Right cardiac atrium (tissue), 5 donors: Measurements from ENCODE around the gene LSM12. TPM values are rescaled to one million over a fixed set of nuclear protein-coding genes. Genes with fewer than 3 reads are reported as not detected.
A peak's percentile ranks its signal among the peaks of the same experiment; 100 is the strongest.

ENCODE experiments used
- ATAC-seq, 2 donors: fragments of 200-7000 bp; cut with Tn5 transposase; one replicate each; pipeline versions ENCODE4 v1.8.0 to v1.9.1; 2020; ENCODE audit warnings: moderate library complexity in 2 of 2, mild to moderate bottlenecking in 1 of 2
- DNase-seq, 3 donors: peaks; one replicate each; pipeline ENCODE4 v3.0.0-alpha.2; 2020
- H3K27ac ChIP-seq: one replicate; pipeline ENCODE4 v1.5.1; 2013; ENCODE audit warnings: mild to moderate bottlenecking, low read length, control low read depth, moderate library complexity
- H3K27me3 ChIP-seq: one replicate; pipeline ENCODE4 v1.6.1; 2013; ENCODE audit not compliant: control insufficient read depth, insufficient read depth
- H3K4me1 ChIP-seq: one replicate; pipeline ENCODE4 v1.6.1; 2013; ENCODE audit warnings: low read length; ENCODE audit not compliant: control insufficient read depth, insufficient read depth
- H3K4me3 ChIP-seq: one replicate; pipeline ENCODE4 v1.5.1; 2013; ENCODE audit warnings: low read length, control low read depth
- H3K9me3 ChIP-seq: one replicate; pipeline ENCODE4 v1.6.1; 2013; ENCODE audit warnings: low read length; ENCODE audit not compliant: control insufficient read depth
- WGBS: extraction: QIAGEN DNeasy Blood & Tissue Kit; methylation state at CpG from one replicate; pipeline ENCODE4 v1.1.7; 2013; 5-methylcytosine and 5-hydroxymethylcytosine counted together
- intact Hi-C, 4 donors: fragments of 100-400 bp; cut with DNase I; formaldehyde crosslinking; loops; one replicate each; pipeline versions ENCODE4 v1.11.0 to v1.14.0; 2022 to 2023
- long read RNA-seq, 4 donors: library from polyadenylated mRNA; unstranded; transcript quantifications; one replicate each; pipeline ENCODE4 v2.0.0, GENCODE V29; 2020 to 2021
- polyA plus RNA-seq: library from polyadenylated mRNA; stranded (reverse); fragments of 200-250 nt; gene quantifications from one replicate; pipeline ENCODE4 v1.2.3, GENCODE V29; 2013
- total RNA-seq, 4 donors: library from RNA; stranded (reverse); fragmentation: NEBNext Ultra II Directional; extraction: Animal tissue kit (Norgen Biotek cat#: 25700); gene quantifications; one replicate each; pipeline ENCODE4 v1.2.1, GENCODE V29; 2021
- donor health status: healthy with polysubstance abuse.
- donor health status: DM: no; HTN: yes; CAD: no.
- donor health status: DM: no; HTN: no; CAD: no.
- donor health status: DM: no; HTN: yes; CAD: no; lungs with severe emphysema.
- donor health status: DM: yes; HTN: yes; CAD: no.

Gene LSM12
- total RNA-seq = 10 to 100 TPM; 44.5 to 54.9 (median 49.3) TPM
- polyA plus RNA-seq = 35.0 TPM
- long read RNA-seq, donor 1, transcript LSM12-201 (5 exons, 2,308 nt) = major isoform, 51 of 52 reads
- long read RNA-seq, donor 1, partial matches to known transcripts = 0 of 52 reads
- long read RNA-seq, donor 1, other reads (novel, unspliced or antisense) = 1 of 52 reads
- long read RNA-seq, donor 2, transcript LSM12-201 (5 exons, 2,308 nt) = major isoform, 33 of 38 reads
- long read RNA-seq, donor 2, partial matches to known transcripts = 0 of 38 reads
- long read RNA-seq, donor 2, other reads (novel, unspliced or antisense) = 4 of 38 reads
- long read RNA-seq, donor 3, transcript LSM12-201 (5 exons, 2,308 nt) = major isoform, 86 of 136 reads
- long read RNA-seq, donor 3, partial matches to known transcripts = 5 of 136 reads
- long read RNA-seq, donor 3, other reads (novel, unspliced or antisense) = 45 of 136 reads
- long read RNA-seq, donor 4, transcript LSM12-201 (5 exons, 2,308 nt) = major isoform, 67 of 74 reads
- long read RNA-seq, donor 4, partial matches to known transcripts = 1 of 74 reads
- long read RNA-seq, donor 4, other reads (novel, unspliced or antisense) = 5 of 74 reads

DNA sequence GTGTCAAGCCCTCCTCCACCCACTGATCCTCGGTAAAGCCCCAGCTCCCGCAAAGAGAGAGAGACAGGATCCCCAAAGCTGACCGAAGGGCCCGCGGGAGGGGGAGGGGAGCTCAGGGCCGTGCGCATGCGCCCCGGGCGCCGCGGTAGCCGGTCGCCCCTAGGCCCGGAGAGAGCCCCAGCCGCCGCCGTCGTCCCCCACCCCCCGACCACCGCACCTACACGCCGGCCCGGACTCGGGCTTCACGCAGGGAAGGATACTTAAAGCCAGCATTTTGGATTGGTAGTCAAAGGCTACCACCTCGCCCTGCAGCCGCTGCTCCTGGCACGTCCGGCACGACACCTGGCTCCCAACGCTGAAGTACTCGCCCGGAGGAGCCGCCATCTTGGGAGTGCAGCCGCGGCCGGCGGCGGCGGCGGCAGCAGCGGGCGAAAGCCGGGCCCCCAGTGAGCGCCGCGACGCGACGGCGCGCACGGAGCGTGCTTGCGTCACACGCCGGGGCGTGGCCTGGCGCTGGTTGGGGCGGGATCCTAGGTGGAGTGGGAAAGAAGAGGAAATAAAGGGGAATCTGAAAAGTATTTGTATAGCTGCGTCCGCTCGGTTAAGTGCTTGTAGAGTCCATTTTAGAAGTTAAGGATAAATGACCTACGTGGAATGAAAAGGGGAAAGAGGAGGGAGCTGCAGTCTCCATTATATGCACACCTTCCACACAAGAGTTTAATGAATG is at the start of gene LSM12:
Gene LSM12, minus strand, starts transcription at position 468 of the 727 bp plus-strand sequence. Its CDS starts 84 bp downstream, at position 384.
- H3K4me3 ChIP-seq = peak within 1 kb of the TSS; percentile 89
- under 1% methylated on average over 65 of the region's 65 CpGs for WGBS
- ATAC-seq (peak; percentile 80 to 86), DNase-seq (peak; percentile 91 to 97 (median 96))
- no peaks in the 10 kb centered on the region for H3K9me3 ChIP-seq
- intact Hi-C loops = no loop called here
- H3K27ac ChIP-seq = peak within 1 kb of the TSS; percentile 87
- H3K4me1 ChIP-seq = peaks cover 4% of the 10 kb centered on the region
- no peaks in the 10 kb centered on the region for H3K27me3 ChIP-seq

DNA sequence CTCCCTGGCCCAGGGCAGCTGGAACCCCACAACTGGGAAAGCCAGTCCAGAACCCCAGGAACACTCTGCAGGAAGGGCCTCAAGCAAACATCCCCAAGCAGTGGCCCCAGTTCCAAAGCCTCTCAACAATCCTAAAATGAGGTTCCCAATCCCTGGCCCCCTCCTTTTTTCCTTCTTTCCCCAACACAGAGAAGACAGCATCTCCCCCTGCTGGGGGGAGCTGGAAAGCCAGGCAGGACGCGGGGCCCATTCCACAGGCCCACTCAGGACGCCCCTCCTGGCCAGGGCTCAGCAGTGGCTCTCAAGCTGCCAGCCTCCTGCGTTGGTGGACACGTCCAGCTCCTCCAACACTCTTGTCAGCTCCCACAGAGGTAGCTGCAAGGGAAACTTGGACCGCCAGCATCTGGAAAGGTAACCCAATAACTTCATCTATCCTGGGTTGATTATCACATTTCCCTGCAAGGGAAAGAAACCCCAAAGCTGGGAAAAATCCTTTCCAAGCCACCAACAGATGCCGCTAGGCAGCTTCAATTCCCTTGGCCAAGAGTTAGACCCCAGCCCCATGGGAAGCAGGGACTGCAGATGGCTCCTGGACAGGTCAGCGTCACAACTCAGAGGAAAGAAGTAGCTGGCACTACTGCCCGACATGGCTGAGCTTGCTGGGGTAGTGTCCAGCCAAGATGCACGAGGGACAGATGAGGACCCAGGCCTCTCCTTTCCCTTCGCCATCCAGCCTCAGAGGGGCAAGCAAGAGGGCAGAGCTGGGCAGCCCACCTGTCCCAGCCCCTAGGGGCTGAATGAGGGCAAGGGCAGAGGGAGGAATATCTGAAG is 49.3 kb upstream of the LSM12 start:
- WGBS = 46% methylated on average over 11 of the region's 11 CpGs
- intact Hi-C loops = loop anchor here in 1 of 4 donors (10.0 kb wide), 1 partner anchor 101 kb away; the partner anchor contains the start of gene TMEM101
- ATAC-seq (no peak), DNase-seq (peak; percentile 55 to 75 (median 72))
- Histone ChIP-seq H3K27ac (no peak overlapping the region), H3K9me3 (no peaks in the 10 kb centered on the region), H3K4me1 (peaks cover 27% of the 10 kb centered on the region), H3K27me3 (no peaks in the 10 kb centered on the region), H3K4me3 (no peak overlapping the region)

DNA sequence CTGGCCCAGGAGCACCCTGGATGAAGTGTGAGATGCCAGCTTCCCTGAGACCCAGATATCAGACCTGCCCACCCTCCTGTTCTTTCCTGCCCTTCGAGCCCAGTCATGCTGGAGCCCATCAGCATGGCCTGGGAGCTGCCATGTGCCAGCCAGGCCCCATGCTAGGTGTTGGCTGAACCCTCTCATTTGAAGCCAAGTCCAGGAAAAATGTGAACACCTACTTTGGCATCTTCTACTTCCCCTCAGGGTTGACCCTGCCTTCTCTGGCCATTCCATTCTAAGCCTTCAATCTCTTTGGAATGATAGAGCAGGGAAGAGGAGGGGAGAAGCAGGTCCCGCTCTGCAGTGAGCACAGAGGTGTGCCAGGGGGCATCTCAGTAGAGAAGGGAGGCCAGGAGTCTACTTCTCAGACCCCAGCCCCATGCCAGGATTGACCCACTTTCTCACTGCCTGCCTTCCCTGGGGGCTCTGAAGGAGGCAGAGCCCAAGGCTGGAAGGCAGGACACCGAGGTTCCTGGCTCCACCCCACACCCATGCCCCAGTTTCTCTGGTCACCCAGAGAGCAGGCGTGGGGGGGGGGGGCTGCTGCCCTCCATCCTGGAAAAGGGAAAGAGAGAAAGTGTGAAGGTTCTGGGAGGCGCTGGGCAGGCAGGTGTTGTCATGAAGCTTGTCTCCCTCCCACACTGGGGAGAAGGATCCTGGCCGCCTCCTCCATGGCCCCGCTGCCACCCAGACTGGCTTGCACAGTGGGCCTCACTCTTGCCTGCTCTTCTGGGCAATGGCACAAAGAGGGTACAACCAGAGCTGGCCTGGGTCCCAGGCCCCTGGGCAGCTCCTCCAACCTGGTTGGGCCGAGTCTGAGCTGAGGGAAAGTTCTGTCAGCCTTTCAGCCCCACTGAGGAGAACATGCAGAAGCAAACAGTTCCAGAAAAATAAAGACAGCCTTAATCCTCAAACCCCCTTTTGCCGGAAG is 47.7 kb upstream of the LSM12 start:
- WGBS = 78% methylated on average over 9 of the region's 9 CpGs
- Histone ChIP-seq H3K27me3 (no peaks in the 10 kb centered on the region), H3K27ac (peak overlapping the region; percentile 35), H3K9me3 (no peaks in the 10 kb centered on the region), H3K4me3 (no peak overlapping the region), H3K4me1 (peaks cover 34% of the 10 kb centered on the region)
- intact Hi-C loops = loop anchor here in 1 of 4 donors (10.0 kb wide), 1 partner anchor 99 kb away; the partner anchor contains the start of gene TMEM101
- ATAC-seq = no peak
- no peak for DNase-seq

DNA sequence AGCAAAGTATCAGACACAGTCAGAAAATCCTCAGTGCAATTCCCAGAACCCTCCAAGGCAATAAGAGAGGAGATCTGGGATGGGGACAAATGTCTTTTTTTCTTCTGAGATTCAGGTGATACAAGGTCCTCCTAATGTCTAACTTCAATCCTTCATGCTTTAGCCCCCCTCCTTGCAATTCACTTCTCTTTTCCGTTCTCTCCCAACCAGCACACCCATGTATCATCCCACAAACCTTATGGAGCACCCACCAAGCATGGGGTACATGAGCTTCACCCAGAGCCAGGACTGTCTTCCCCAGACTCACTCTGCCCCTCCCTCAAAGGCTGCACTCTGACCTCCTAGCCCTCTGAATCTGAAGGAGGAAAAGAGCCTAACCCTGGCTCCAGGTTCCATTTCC is 46.9 kb upstream of the LSM12 start:
- Histone ChIP-seq H3K27me3 (no peaks in the 10 kb centered on the region), H3K9me3 (no peaks in the 10 kb centered on the region), H3K4me3 (no peak overlapping the region), H3K4me1 (peaks cover 39% of the 10 kb centered on the region), H3K27ac (peak overlapping the region; percentile 93)
- intact Hi-C loops = loop anchor here in 1 of 4 donors (10.0 kb wide), 1 partner anchor 99 kb away; the partner anchor contains the start of gene TMEM101
- no peak for ATAC-seq
- 80% methylated on average over 1 of the region's 1 CpG for WGBS
- no peak for DNase-seq

DNA sequence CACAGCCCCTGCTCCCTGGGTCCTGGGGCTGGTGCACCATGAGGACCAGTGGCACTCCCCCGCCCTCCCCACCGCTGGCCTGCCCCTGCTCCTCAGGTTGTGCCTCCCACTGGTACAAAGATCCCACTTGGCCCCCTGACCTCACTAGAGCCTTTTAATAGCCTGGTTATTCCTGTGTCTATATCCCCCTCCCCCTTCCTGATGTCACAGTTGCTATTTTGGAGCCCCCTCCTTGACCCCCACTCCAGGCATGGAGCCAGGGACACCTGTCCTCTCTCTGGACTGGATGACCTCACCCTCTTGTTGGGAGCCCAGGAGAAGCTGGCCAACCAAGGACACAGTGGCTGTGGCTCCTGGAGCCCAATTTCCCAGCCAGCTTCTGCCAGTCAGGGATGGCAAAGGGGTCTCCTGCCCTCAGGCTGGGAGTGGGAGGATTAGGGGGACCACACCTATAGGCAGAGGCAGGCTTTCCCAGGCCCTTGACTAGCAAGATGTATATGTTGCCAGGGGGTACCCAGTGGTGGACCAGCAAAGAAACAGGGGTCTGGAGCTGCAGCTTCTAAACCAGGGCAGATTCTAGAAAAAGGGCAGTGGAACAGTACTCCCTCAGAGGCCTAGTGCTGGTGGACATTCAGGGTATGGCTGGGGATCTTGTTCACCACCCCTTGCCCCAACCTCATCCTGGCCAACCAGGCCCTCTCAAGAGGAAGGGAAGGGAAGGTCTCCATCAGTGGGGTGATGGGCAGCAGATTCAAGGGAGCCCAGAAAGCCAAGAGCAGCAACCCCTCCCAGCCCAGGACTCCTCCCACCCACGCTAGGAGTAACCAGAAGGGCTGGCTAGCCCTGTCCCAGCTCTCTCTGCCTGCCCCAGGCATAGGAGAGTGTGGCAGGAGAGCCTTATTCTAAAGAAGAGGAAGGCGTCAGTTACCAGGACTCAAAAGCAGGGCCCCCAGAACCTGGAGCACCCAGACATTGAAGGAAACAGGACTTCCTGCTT is 46.1 kb upstream of the LSM12 start:
- DNase-seq (peak; percentile 73 to 86 (median 82)), ATAC-seq (peak; percentile 24 to 39)
- peak overlapping the region; percentile 93 for H3K27ac ChIP-seq
- H3K4me3 ChIP-seq = no peak overlapping the region
- no peaks in the 10 kb centered on the region for H3K27me3 ChIP-seq
- 54% methylated on average over 4 of the region's 4 CpGs for WGBS
- intact Hi-C loops = loop anchor here in 1 of 4 donors (10.0 kb wide), 1 partner anchor 98 kb away; the partner anchor contains the start of gene TMEM101
- H3K9me3 ChIP-seq = no peaks in the 10 kb centered on the region
- peaks cover 47% of the 10 kb centered on the region for H3K4me1 ChIP-seq

DNA sequence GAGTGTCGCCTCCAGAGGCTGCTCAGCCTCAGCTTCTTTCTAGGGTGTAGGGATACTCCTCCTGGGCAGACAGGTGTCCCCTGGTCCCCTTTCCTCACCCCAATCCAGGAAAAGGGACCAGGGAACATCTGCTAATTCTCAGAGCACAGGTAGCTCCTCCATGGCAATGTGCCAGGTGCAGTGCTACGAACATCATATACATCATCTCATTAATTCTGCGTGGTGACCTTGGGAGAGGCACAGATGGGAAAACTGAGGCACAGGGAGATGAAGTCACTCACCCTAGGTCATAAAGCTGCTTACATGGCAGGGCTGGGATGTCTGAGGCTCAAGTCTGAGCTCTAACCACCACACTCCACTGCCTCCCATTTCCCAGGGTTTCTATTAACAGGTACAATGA is 45.3 kb upstream of the LSM12 start:
- ATAC-seq (no peak), DNase-seq (no peak)
- H3K4me1 ChIP-seq = peaks cover 47% of the 10 kb centered on the region
- H3K4me3 ChIP-seq = no peak overlapping the region
- H3K27ac ChIP-seq = peak overlapping the region; percentile 77
- no peaks in the 10 kb centered on the region for H3K27me3 ChIP-seq
- H3K9me3 ChIP-seq = no peaks in the 10 kb centered on the region
- WGBS = 64% methylated on average over 3 of the region's 3 CpGs
- intact Hi-C loops = loop anchor here in 1 of 4 donors (10.0 kb wide), 1 partner anchor 97 kb away; the partner anchor contains the start of gene TMEM101

DNA sequence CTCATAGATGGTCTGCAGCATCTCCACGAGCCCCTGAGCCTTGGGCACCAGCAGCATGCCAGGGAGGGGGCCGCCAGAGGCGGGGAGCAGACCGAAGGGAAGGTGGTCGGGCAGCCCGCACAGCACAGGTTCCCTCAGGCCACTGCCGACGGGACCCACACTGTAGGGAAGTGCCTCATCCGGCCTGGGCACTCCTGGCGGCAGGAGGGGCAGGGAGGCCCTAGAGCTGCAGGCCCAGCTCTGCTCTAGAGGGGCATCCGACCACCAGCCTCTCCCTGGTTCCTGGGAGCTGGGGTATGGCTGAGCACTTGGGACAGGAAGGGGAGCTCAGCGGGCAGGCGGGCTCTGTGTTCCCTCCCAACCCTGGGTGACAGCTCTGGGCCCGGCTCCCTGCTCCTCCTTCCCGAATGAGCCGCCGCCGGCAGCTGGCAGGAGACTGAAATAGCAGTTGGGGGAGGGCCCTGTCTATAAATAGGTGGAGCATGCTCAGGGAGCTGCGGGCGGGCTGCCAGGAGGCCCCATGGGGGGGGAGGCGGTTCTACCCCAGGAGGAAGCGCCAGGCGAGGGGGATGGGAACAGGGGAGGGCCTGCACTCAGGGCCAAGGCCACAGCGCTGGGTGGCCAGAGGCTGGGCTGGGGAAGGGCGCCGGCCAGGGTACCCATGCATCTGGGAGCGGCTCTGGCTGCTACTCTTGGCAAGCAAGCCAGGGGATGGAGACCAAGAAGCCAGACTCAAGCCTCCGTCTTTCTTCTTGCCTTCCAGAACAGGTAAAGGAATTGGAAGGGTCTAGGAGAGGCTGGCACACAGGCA is 44.6 kb upstream of the LSM12 start:
- intact Hi-C loops = loop anchor here in 1 of 4 donors (10.0 kb wide), 1 partner anchor 96 kb away; the partner anchor contains the start of gene TMEM101
- DNase-seq = peak; percentile 99 to 100 (median 100)
- H3K9me3 ChIP-seq = no peaks in the 10 kb centered on the region
- H3K4me1 ChIP-seq = peaks cover 47% of the 10 kb centered on the region
- H3K4me3 ChIP-seq = peak overlapping the region; percentile 52
- H3K27me3 ChIP-seq = no peaks in the 10 kb centered on the region
- WGBS = 2% methylated on average over 28 of the region's 28 CpGs
- ATAC-seq = peak; percentile 86 to 88
- H3K27ac ChIP-seq = peak overlapping the region; percentile 89

DNA sequence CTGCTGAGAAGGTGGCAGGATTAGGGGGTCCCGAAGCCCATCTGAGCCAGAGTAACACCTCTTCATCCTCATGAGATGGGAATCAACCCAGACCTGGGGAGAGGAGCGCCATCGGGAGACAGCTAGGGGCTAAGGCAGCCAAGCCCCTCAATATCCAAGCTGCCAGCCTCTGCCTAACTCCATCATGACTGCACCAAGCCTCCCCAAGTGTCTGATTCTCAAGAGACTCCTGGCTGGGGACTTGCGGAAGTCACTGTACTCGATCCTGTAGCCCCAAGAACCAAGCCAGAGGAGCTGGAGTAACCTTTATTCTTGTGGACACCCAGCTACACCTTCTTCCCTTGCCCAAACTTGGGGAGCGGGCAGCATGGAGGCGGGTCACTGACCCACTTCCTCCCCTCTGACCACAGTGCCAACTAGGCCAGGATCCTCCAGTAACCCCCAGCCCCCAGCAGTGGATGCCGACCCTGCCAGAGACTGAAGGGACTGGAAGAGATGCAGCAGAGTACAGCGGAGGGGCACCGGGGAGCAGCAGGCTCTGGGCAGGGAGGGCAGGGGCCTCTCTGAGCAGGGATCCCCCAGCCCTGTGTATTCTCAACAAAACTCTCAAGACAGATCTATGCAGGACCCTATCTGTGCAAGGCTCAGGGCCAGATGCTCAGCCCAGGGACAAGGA is 43.7 kb upstream of the LSM12 start:
- ATAC-seq = no peak
- H3K4me3 ChIP-seq = peak overlapping the region; percentile 52
- intact Hi-C loops = loop anchor here in 1 of 4 donors (10.0 kb wide), 1 partner anchor 95 kb away; the partner anchor contains the start of gene TMEM101
- peaks cover 54% of the 10 kb centered on the region for H3K4me1 ChIP-seq
- DNase-seq = peak in 1 of 3 donors; percentile 63
- no peaks in the 10 kb centered on the region for H3K27me3 ChIP-seq
- H3K27ac ChIP-seq = peak overlapping the region; percentile 89
- H3K9me3 ChIP-seq = no peaks in the 10 kb centered on the region
- 58% methylated on average over 10 of the region's 10 CpGs for WGBS
